Gastroesophageal sphincter (tissue), 4 donors: Measurements from ENCODE around the gene CST7. TPM values are rescaled to one million over a fixed set of nuclear protein-coding genes. Genes with fewer than 3 reads are reported as not detected.
"Not testable (repeated sequence)": the region's sequence is repeated elsewhere in the genome, so short reads cannot be mapped to it uniquely, and the experiment has no call there.

Source experiments
- ATAC-seq: fragments of 150-250 bp; one replicate; pipeline ENCODE4 v1.9.1; 2016; ENCODE audit warnings: mild to moderate bottlenecking, moderate library complexity
- H3K27ac ChIP-seq, 4 donors: fragments of 200-600 bp; sonication (generic) in 3 of 4; 1 replicate in 3 of 4; 2 replicates in 1 of 4; pipeline ENCODE4 v1.5.1; 2016 to 2019
- H3K27me3 ChIP-seq: fragments of 200-600 bp; sonication (generic); one replicate; pipeline ENCODE4 v1.5.1; 2019
- H3K36me3 ChIP-seq, 2 donors: fragments of 200-600 bp; sonication (generic); one replicate each; pipeline ENCODE4 v1.5.1; 2019; ENCODE audit warnings: control low read depth in 1 of 2
- H3K4me1 ChIP-seq, 3 donors: fragments of 200-600 bp; sonication (generic); 1 replicate in 2 of 3; 2 replicates in 1 of 3; pipeline ENCODE4 v1.5.1; 2016 to 2019; ENCODE audit warnings: control low read depth in 2 of 3
- H3K4me3 ChIP-seq, 2 donors: fragments of 200-600 bp; sonication (generic); one replicate each; pipeline ENCODE4 v1.5.1; 2019; ENCODE audit warnings: mild to moderate bottlenecking in 1 of 2, moderate library complexity in 1 of 2
- H3K9me3 ChIP-seq, 3 donors: fragments of 200-600 bp; sonication (generic); one replicate each; pipeline ENCODE4 v1.5.1; 2017 to 2019; ENCODE audit warnings: control low read depth in 2 of 3
- EP300 ChIP-seq: sonication (generic); formaldehyde crosslinking; IDR thresholded peaks from one replicate; pipeline ENCODE4 v1.6.1; 2017; ENCODE audit warnings: antibody characterized with exemption, mild to moderate bottlenecking
- POLR2A ChIP-seq, 2 donors: fragments of 450-650 bp; IDR thresholded peaks; one replicate each; pipeline ENCODE4 v1.6.1; 2017; ENCODE audit warnings: antibody characterized with exemption in 2 of 2, mild to moderate bottlenecking in 2 of 2, moderate library complexity in 1 of 2
- POLR2AphosphoS5 ChIP-seq: sonication (generic); formaldehyde crosslinking; IDR thresholded peaks from one replicate; pipeline ENCODE4 v1.6.1; 2017; ENCODE audit warnings: antibody characterized with exemption
- WGBS, 2 donors: methylation state at CpG; one replicate each; pipeline ENCODE4 v1.1.5; 2018; ENCODE audit warnings: low coverage in 1 of 2; 5-methylcytosine and 5-hydroxymethylcytosine counted together
- total RNA-seq, 4 donors: library from RNA; depleted of rRNA; stranded (reverse); fragments of >200 nt; gene quantifications; one replicate each; pipeline ENCODE4 v1.1.0, GENCODE V29; 2016
- TF ChIP-seq, protein P1 (sequence below), 4 experiments: fragments of 200-600 bp in 2 of 4; fragments of 450-650 bp in 2 of 4; sonication (generic) in 1 of 4; IDR thresholded peaks; one replicate each; pipeline ENCODE4 v1.5.1; 2017 to 2019; ENCODE audit warnings: antibody characterized with exemption in 4 of 4, mild to moderate bottlenecking in 2 of 4, moderate library complexity in 2 of 4

CST7 gene
- total RNA-seq, 4 donors from 2014 or later: 0.37 to 4.0 TPM; not detected in 2

DNA sequence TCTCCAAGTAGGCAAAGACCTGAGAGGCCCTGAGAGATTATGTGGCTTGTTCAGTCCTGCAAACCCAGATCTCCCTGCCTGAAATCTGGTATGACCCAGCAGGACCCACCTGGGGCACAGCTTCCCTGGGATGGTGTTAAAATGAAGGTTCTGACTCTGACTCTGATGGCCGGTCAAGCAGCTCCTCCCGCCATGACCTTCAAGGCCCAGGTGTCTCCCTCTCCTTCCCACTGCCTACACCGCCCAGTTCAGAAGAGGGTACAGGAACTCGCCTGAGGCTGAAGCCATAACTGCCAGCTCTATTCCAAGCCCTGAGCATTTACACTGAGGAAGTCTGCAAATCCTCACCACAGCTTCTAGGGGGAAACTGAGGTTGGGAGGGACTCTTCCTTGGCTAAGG, 5.9 kb upstream of the CST7 start:
- Histone ChIP-seq H3K4me1 (no peaks in the 10 kb centered on the region), H3K4me3 (no peak overlapping the region), H3K9me3 (peaks cover 0 to 43% (median 0%) of the 10 kb centered on the region in 3 donors), H3K27me3 (no peaks in the 10 kb centered on the region), H3K36me3 (no peaks in the 10 kb centered on the region), H3K27ac (no peak overlapping the region)
- WGBS, 2 donors: no CpG with 5 or more reads among the region's 4 CpGs
- ATAC-seq: no peak
- no peak for TF ChIP-seq POLR2AphosphoS5
- TF ChIP-seq, protein P1, sequence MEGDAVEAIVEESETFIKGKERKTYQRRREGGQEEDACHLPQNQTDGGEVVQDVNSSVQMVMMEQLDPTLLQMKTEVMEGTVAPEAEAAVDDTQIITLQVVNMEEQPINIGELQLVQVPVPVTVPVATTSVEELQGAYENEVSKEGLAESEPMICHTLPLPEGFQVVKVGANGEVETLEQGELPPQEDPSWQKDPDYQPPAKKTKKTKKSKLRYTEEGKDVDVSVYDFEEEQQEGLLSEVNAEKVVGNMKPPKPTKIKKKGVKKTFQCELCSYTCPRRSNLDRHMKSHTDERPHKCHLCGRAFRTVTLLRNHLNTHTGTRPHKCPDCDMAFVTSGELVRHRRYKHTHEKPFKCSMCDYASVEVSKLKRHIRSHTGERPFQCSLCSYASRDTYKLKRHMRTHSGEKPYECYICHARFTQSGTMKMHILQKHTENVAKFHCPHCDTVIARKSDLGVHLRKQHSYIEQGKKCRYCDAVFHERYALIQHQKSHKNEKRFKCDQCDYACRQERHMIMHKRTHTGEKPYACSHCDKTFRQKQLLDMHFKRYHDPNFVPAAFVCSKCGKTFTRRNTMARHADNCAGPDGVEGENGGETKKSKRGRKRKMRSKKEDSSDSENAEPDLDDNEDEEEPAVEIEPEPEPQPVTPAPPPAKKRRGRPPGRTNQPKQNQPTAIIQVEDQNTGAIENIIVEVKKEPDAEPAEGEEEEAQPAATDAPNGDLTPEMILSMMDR (IDR thresholded peaks at IDR 0.05): no peak
- no peak for TF ChIP-seq EP300
- no peak for TF ChIP-seq POLR2A (IDR thresholded peaks at IDR 0.05)

DNA sequence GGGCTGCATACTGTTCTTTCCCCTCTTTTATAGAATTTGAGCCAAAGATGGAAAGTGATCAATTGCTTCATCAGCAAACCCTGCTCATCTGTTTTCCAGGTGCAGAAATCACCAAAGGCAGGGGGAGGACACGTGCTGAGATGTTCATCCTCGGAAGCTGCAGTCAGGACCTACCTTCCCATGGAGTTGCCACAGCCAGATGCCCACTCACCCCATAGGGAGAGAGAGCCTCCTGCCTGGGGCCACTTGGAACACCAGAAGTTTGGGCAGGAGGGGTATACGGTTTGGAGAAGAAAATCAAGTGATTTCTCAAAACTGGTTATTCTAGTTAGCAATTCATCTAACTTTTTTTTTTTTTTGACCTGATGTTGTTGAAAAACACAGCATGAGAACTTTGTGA, 5.3 kb upstream of the CST7 start:
- H3K36me3 ChIP-seq: no peaks in the 10 kb centered on the region
- no peak for TF ChIP-seq POLR2AphosphoS5
- TF ChIP-seq POLR2A (IDR thresholded peaks at IDR 0.05): no peak
- TF ChIP-seq, protein P1 (IDR thresholded peaks at IDR 0.05): no peak
- no peak for TF ChIP-seq EP300
- no peaks in the 10 kb centered on the region for H3K4me1 ChIP-seq
- WGBS, 2 donors: 77 to 89% methylated on average over 1 to 3 of the region's 3 CpGs
- H3K27me3 ChIP-seq: peaks cover under 1% of the 10 kb centered on the region
- H3K4me3 ChIP-seq: no peak overlapping the region
- no peak overlapping the region for H3K27ac ChIP-seq
- ATAC-seq: no peak
- H3K9me3 ChIP-seq: peaks cover 0 to 43% (median 0%) of the 10 kb centered on the region in 3 donors

DNA sequence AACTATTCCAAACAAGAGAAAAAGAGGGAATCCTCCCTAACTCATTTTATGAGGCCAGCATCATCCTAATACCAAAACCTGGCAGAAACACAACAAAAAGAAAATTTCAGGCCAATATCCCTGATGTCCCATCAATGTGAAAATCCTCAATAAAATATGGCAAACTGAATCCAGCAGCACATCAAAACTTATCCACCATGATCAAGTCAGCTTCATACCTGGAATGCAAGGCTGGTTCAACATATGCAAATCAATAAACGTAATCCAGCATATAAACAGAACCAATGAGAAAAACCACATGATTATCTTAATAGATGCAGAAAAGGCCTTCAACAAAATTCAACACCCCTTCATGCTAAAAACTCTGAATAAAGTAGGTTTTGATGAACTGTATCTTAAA, 2.7 kb upstream of the CST7 start:
- not testable (repeated sequence) for ATAC-seq, H3K27ac ChIP-seq, H3K4me3 ChIP-seq, H3K36me3 ChIP-seq, H3K4me1 ChIP-seq
- peaks cover 25% of the 10 kb centered on the region for H3K27me3 ChIP-seq
- H3K9me3 ChIP-seq: peaks cover 0 to 30% (median 0%) of the 10 kb centered on the region in 3 donors
- 73 to 100% methylated on average over 1 of the region's 1 CpG for WGBS, 2 donors

DNA sequence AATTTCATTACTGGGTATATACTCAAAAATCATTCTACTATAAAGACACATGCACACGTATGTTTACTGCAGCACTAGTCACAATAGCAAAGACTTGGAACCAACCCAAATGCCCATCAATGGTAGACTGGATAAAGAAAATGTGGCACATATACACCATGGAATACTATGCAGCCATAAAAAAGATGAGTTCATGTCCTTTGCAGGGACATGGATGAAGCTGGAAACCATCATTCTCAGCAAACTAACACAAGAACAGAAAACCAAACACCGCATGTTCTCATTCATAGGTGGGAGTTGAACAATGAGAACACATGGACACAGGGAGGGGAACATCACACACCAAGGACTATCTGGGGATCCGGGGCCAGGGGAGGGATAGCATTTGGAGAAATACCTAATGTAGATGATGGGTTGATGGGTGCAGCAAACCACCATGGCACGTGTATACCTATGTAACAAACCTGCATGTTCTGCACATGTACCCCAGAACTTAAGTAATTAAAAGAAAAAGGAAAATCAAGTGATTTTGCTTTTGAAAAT, 602 bp upstream of the CST7 start:
- WGBS, 2 donors: 62 to 74% methylated on average over 2 to 3 of the region's 4 CpGs

DNA sequence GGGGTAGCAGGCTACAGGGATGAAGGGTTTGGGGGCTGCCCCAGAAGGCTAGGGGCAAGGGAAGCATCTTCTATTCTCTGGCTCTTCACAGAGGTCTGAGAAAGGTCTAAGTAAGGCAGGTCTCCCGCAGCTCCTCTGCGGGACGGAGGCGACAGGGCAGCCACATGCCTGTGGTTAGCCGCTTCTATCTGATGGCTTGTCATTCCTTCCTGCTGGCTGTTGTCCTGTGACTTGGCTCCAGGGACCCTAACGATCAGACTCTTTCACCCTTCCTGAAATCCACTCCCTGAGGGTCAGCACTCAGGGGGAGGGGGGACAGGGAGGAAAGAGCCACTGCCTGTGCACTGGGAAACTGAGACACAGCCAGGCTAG, 673 bp downstream of the CST7 start:
- ATAC-seq: no peak
- peak overlapping the region in 1 of 2 donors; percentile 30 for H3K4me3 ChIP-seq
- peaks cover 0 to 9% of the 10 kb centered on the region in 2 donors for H3K36me3 ChIP-seq
- peaks cover 28% of the 10 kb centered on the region for H3K27me3 ChIP-seq
- H3K9me3 ChIP-seq: peaks cover 0 to 19% (median 0%) of the 10 kb centered on the region in 3 donors
- H3K27ac ChIP-seq: peak overlapping the region in 1 of 4 donors; percentile 52
- no peak for TF ChIP-seq POLR2AphosphoS5
- H3K4me1 ChIP-seq: no peaks in the 10 kb centered on the region
- WGBS, 2 donors: no CpG with 5 or more reads among the region's 6 CpGs

More for the DNA sequence above, 602 bp upstream of the CST7 start:
- H3K9me3 ChIP-seq: peaks cover 0 to 19% (median 0%) of the 10 kb centered on the region in 3 donors
- H3K4me3 ChIP-seq, ATAC-seq, H3K4me1 ChIP-seq, H3K36me3 ChIP-seq, H3K27ac ChIP-seq: not testable (repeated sequence)
- peaks cover 28% of the 10 kb centered on the region for H3K27me3 ChIP-seq

DNA sequence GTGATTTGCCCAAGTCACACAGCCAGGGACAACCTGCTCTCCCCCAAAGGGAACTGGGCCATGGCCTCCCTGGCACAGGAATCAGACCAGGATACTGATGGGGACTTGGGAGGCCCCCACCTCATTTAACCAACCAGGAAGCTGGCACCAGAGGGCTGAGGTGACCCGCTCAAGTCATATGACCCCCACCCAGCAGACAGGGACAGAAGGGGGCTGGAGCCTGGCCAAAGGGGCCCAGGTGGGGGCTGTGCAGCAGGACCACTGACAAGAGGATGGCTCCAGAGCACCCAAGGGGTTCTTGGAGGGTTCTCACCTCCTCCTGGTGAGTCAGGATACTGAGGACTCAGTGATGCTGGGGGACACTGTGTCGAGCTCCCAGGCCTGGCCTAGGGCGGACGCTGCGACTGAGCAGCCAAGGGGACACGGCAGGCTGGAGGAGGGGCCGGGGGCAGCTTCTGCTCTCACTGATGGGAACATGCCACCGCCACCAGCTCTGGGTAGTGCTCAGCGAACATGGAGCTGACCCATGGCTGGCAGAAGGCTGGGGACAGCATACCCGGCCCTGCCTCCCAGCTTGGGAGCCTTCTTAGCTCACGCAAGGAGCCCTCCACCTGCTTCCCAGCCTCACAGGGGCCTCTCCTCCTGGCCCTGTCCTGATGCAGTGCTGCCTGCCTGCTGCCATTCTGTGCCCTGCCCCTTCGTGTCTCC, 1.2 kb downstream of the CST7 start:
- Histone ChIP-seq H3K27me3 (peaks cover 28% of the 10 kb centered on the region), H3K27ac (no peak overlapping the region), H3K9me3 (peaks cover 0 to 19% (median 0%) of the 10 kb centered on the region in 3 donors), H3K4me1 (no peaks in the 10 kb centered on the region), H3K36me3 (peaks cover 0 to 9% of the 10 kb centered on the region in 2 donors), H3K4me3 (peak overlapping the region in 1 of 2 donors; percentile 30)
- TF ChIP-seq EP300: no peak
- TF ChIP-seq POLR2A (IDR thresholded peaks at IDR 0.05): no peak
- TF ChIP-seq, protein P1 (IDR thresholded peaks at IDR 0.05): no peak
- TF ChIP-seq POLR2AphosphoS5: no peak
- 40% methylated on average over 1 of the region's 12 CpGs; no CpG with 5 or more reads in 1 of the 2 donors for whole genome bisulfite sequencing, 2 donors
- no peak for ATAC-seq
